ENCODE measurements around the gene RPUSD4.

RPUSD4 gene

GRCh38 chr11:126232683-126233082, 21.2 kb upstream of the RPUSD4 start:
- H3K4me3 ChIP-seq, result no peak overlapping the region
- H4K20me1 ChIP-seq, result peaks cover 0 to 8% (median 0%) of the 10 kb centered on the region in 11 experiments; a peak in 4 of 22 replicates
- no peak overlapping the region for H3K4me2 ChIP-seq
- H3K9me3 ChIP-seq (replicated peaks in 1 of 11), result no peaks in the 10 kb centered on the region
- no peak overlapping the region for H3K27ac ChIP-seq
- H3K9ac ChIP-seq, result no peak overlapping the region
- H3K36me3 ChIP-seq, result peaks cover 26 to 84% (median 38%) of the 10 kb centered on the region in 11 experiments
- peaks cover 0 to 7% (median 0%) of the 10 kb centered on the region in 10 experiments; a peak in 3 of 20 replicates for H3K4me1 ChIP-seq
- no peak for TF ChIP-seq Cebpa-rat (IDR thresholded peaks at IDR 0.05)
- no peaks in the 10 kb centered on the region for H3K27me3 ChIP-seq

GRCh38 chr11:126231725-126232459, 20.4 kb upstream of the RPUSD4 start:
- H3K4me1 ChIP-seq, result peaks cover 0 to 7% (median 0%) of the 10 kb centered on the region in 10 experiments; a peak in 3 of 20 replicates
- H3K4me2 ChIP-seq, result no peak overlapping the region
- H3K27me3 ChIP-seq, result no peaks in the 10 kb centered on the region
- H4K20me1 ChIP-seq, result peaks cover 0 to 13% (median 0%) of the 10 kb centered on the region in 11 experiments; a peak in 4 of 22 replicates
- no peak overlapping the region for H3K4me3 ChIP-seq
- no peak overlapping the region for H3K9ac ChIP-seq
- H3K27ac ChIP-seq, result no peak overlapping the region
- peaks cover 26 to 82% (median 39%) of the 10 kb centered on the region in 11 experiments for H3K36me3 ChIP-seq
- H3K9me3 ChIP-seq (replicated peaks in 1 of 11), result peaks cover 0 to 4% (median 0%) of the 10 kb centered on the region in 11 experiments; a peak in 3 of 22 replicates
- TF ChIP-seq Cebpa-rat (IDR thresholded peaks at IDR 0.05), result no peak

- Histone ChIP-seq H3K4me3 (no peak overlapping the region), H3K27me3 (no peaks in the 10 kb centered on the region), H3K9me3 (replicated peaks in 1 of 11) (peaks cover 10 to 22% (median 17%) of the 10 kb centered on the region in 11 experiments; a peak in 20 of 22 replicates), H3K4me2 (peak overlapping the region in 2 of 11 experiments; percentile 4 to 13; a peak in 1 of 22 replicates), H3K9ac (no peak overlapping the region), H4K20me1 (peaks cover 0 to 23% (median 0%) of the 10 kb centered on the region in 11 experiments; a peak in 5 of 22 replicates), H3K27ac (no peak overlapping the region), H3K4me1 (peaks cover 0 to 7% (median 0%) of the 10 kb centered on the region in 10 experiments; a peak in 3 of 20 replicates), H3K36me3 (peaks cover 22 to 70% (median 35%) of the 10 kb centered on the region in 11 experiments)
- no peak for TF ChIP-seq Cebpa-rat (IDR thresholded peaks at IDR 0.05)
Measured at GRCh38 chr11:126229858-126230540, 18.5 kb upstream of the RPUSD4 start.

GRCh38 chr11:126226334-126227084, 15.1 kb upstream of the RPUSD4 start:
- no peaks in the 10 kb centered on the region for H3K27me3 ChIP-seq
- H3K4me3 ChIP-seq, result no peak overlapping the region
- H3K9ac ChIP-seq, result no peak overlapping the region
- H3K4me1 ChIP-seq, result peaks cover 0 to 4% (median 0%) of the 10 kb centered on the region in 10 experiments; a peak in 1 of 20 replicates
- no peak overlapping the region for H3K4me2 ChIP-seq
- no peak for TF ChIP-seq Cebpa-rat (IDR thresholded peaks at IDR 0.05)
- peaks cover 0 to 48% (median 4%) of the 10 kb centered on the region in 11 experiments; a peak in 8 of 22 replicates for H4K20me1 ChIP-seq
- H3K36me3 ChIP-seq, result peaks cover 16 to 56% (median 33%) of the 10 kb centered on the region in 11 experiments; a peak in 18 of 22 replicates
- H3K9me3 ChIP-seq (replicated peaks in 1 of 11), result peaks cover 13 to 33% (median 25%) of the 10 kb centered on the region in 11 experiments; a peak in 21 of 22 replicates
- H3K27ac ChIP-seq, result no peak overlapping the region

GRCh38 chr11:126225295-126225665, 13.8 kb upstream of the RPUSD4 start:
- no peak for TF ChIP-seq Cebpa-rat (IDR thresholded peaks at IDR 0.05)

GRCh38 chr11:126224647-126225294, 13.3 kb upstream of the RPUSD4 start:
- no peak for TF ChIP-seq Cebpa-rat (IDR thresholded peaks at IDR 0.05)
- peaks cover 13 to 33% (median 25%) of the 10 kb centered on the region in 11 experiments; a peak in 21 of 22 replicates for H3K9me3 ChIP-seq (replicated peaks in 1 of 11)
- no peak overlapping the region for H3K4me2 ChIP-seq
- H3K27me3 ChIP-seq, result no peaks in the 10 kb centered on the region
- H3K9ac ChIP-seq, result no peak overlapping the region
- H3K27ac ChIP-seq, result no peak overlapping the region
- H3K4me1 ChIP-seq, result peaks cover 0 to 6% (median 0%) of the 10 kb centered on the region in 10 experiments; a peak in 6 of 20 replicates
- no peak overlapping the region for H3K4me3 ChIP-seq
- H4K20me1 ChIP-seq, result peaks cover 0 to 66% (median 17%) of the 10 kb centered on the region in 11 experiments; a peak in 13 of 22 replicates
- peaks cover 7 to 45% (median 20%) of the 10 kb centered on the region in 11 experiments; a peak in 16 of 22 replicates for H3K36me3 ChIP-seq

More at GRCh38 chr11:126225295-126225665, 13.8 kb upstream of the RPUSD4 start:
- Histone ChIP-seq H3K27ac (no peak overlapping the region), H3K27me3 (no peaks in the 10 kb centered on the region), H3K9ac (no peak overlapping the region), H3K4me3 (no peak overlapping the region), H3K36me3 (peaks cover 8 to 50% (median 25%) of the 10 kb centered on the region in 11 experiments; a peak in 16 of 22 replicates), H3K4me1 (peaks cover 0 to 4% (median 0%) of the 10 kb centered on the region in 10 experiments; a peak in 3 of 20 replicates), H3K9me3 (replicated peaks in 1 of 11) (peaks cover 13 to 33% (median 25%) of the 10 kb centered on the region in 11 experiments; a peak in 21 of 22 replicates), H3K4me2 (no peak overlapping the region), H4K20me1 (peaks cover 0 to 61% (median 11%) of the 10 kb centered on the region in 11 experiments; a peak in 12 of 22 replicates)

GRCh38 chr11:126219547-126219946, 8.1 kb upstream of the RPUSD4 start:
- H3K36me3 ChIP-seq, result peaks cover 0 to 17% (median 7%) of the 10 kb centered on the region in 11 experiments; a peak in 10 of 22 replicates
- no peak for TF ChIP-seq Cebpa-rat (IDR thresholded peaks at IDR 0.05)
- no peak overlapping the region for H3K27ac ChIP-seq
- no peak overlapping the region for H3K9ac ChIP-seq
- H4K20me1 ChIP-seq, result peaks cover 8 to 91% (median 46%) of the 10 kb centered on the region in 11 experiments; a peak in 20 of 22 replicates
- peak overlapping the region in 2 of 11 experiments; percentile 30 to 50; a peak in 2 of 22 replicates for H3K4me2 ChIP-seq
- no peaks in the 10 kb centered on the region for H3K27me3 ChIP-seq
- H3K4me1 ChIP-seq, result peaks cover 9 to 49% (median 16%) of the 10 kb centered on the region in 10 experiments; a peak in 19 of 20 replicates
- H3K9me3 ChIP-seq (replicated peaks in 1 of 11), result peaks cover 0 to 8% (median 2%) of the 10 kb centered on the region in 11 experiments; a peak in 10 of 22 replicates
- no peak overlapping the region for H3K4me3 ChIP-seq

- no peak overlapping the region; a peak in 1 of 22 replicates for H3K9ac ChIP-seq
- peaks cover 19 to 68% (median 28%) of the 10 kb centered on the region in 10 experiments for H3K4me1 ChIP-seq
- no peak overlapping the region for H3K4me3 ChIP-seq
- no peaks in the 10 kb centered on the region for H3K9me3 ChIP-seq (replicated peaks in 1 of 11)
- no peak overlapping the region for H3K27ac ChIP-seq
- H3K27me3 ChIP-seq, result no peaks in the 10 kb centered on the region
- no peak for TF ChIP-seq Cebpa-rat (IDR thresholded peaks at IDR 0.05)
- H3K36me3 ChIP-seq, result peaks cover 0 to 15% (median 7%) of the 10 kb centered on the region in 11 experiments; a peak in 9 of 22 replicates
- peaks cover 8 to 89% (median 51%) of the 10 kb centered on the region in 11 experiments; a peak in 20 of 22 replicates for H4K20me1 ChIP-seq
- peak overlapping the region; percentile 18 to 59 (median 30); a peak in 18 of 22 replicates for H3K4me2 ChIP-seq
Measured at GRCh38 chr11:126217491-126217890, 6.0 kb upstream of the RPUSD4 start.

Data from BLaER1 treated with 17β-estradiol and CSF1 and Interleukin-3, amounts not matched to agents 10 nM and 100 nM (cell line).